Thyroid gland (tissue), 4 donors: ENCODE results near the gene KLHDC8A. TPM values are rescaled to one million over a fixed set of nuclear protein-coding genes. Genes with fewer than 3 reads are reported as not detected.
A peak's percentile ranks its signal among the peaks of the same experiment; 100 is the strongest.

Experiments used
- DNase-seq, 2 donors: peaks; one replicate each; pipeline ENCODE4 v3.0.0-alpha.2; 2019
- H3K27ac ChIP-seq, 3 donors: fragments of 200-600 bp; sonication (generic); 1 replicate in 2 of 3; 2 replicates in 1 of 3; pipeline ENCODE4 v1.5.1; 2016 to 2019; ENCODE audit warnings: mild to moderate bottlenecking in 1 of 3, moderate library complexity in 1 of 3
- H3K27me3 ChIP-seq: fragments of 200-600 bp; sonication (generic); one replicate; pipeline ENCODE4 v1.5.1; 2019
- H3K36me3 ChIP-seq, 2 donors: fragments of 200-600 bp; sonication (generic); one replicate each; pipeline ENCODE4 v1.5.1; 2016 to 2019
- H3K4me1 ChIP-seq, 2 donors: fragments of 200-600 bp; sonication (generic); one replicate each; pipeline ENCODE4 v1.5.1; 2017 to 2019
- H3K4me3 ChIP-seq, 3 donors: fragments of 200-600 bp; sonication (generic); replicated peaks in 1 of 3; 1 replicate in 2 of 3; 2 replicates in 1 of 3; pipeline ENCODE4 v1.5.1; 2016; ENCODE audit warnings: mild to moderate bottlenecking in 1 of 3
- H3K9me3 ChIP-seq: fragments of 200-600 bp; sonication (generic); one replicate; pipeline ENCODE4 v1.5.1; 2017
- CTCF ChIP-seq, 6 experiments: fragments of 200-600 bp in 3 of 6; fragments of 450-650 bp in 3 of 6; sonication (generic) in 3 of 6; IDR thresholded peaks; one replicate each; pipeline ENCODE4 v1.5.1; 2016 to 2019; ENCODE audit warnings: antibody characterized with exemption in 6 of 6, mild to moderate bottlenecking in 2 of 6, inconsistent platforms in 1 of 6, moderate library complexity in 1 of 6
- POLR2A ChIP-seq, 2 donors: fragments of 450-650 bp; IDR thresholded peaks; one replicate each; pipeline ENCODE4 v1.6.1; 2017; ENCODE audit warnings: antibody characterized with exemption in 2 of 2, mild to moderate bottlenecking in 2 of 2, moderate library complexity in 1 of 2
- WGBS, 2 donors: methylation state at CpG; one replicate each; pipeline ENCODE4 v1.1.5; 2017; 5-methylcytosine and 5-hydroxymethylcytosine counted together
- intact Hi-C: fragments of 100-400 bp; cut with DNase I; formaldehyde crosslinking; loops from one replicate; pipeline ENCODE4 v1.15.1; 2023
- total RNA-seq, 4 donors: library from RNA; depleted of rRNA; stranded (reverse); fragments of >200 nt; gene quantifications; one replicate each; pipeline ENCODE4 v1.2.3, GENCODE V29; 2016

The KLHDC8A gene
- total RNA-seq, 4 donors from 2014 or later: 1.1 to 2.0 (median 1.5) TPM

- peak overlapping the region in 2 of 3 donors; percentile 57 to 82 for H3K27ac ChIP-seq
- no peaks in the 10 kb centered on the region for H3K27me3 ChIP-seq
- no peak overlapping the region for H3K4me3 ChIP-seq
Measured at GRCh38 chr1:205375835-205376545, 19.3 kb upstream of the KLHDC8A start.

GRCh38 chr1:205374210-205375078, 17.7 kb upstream of the KLHDC8A start:
- intact Hi-C loops: no loop called here
- no peaks in the 10 kb centered on the region for H3K36me3 ChIP-seq
- peak; percentile 56 to 62 for DNase-seq
- H3K4me1 ChIP-seq: peaks cover 40 to 64% of the 10 kb centered on the region in 2 donors
- H3K27me3 ChIP-seq: no peaks in the 10 kb centered on the region
- H3K9me3 ChIP-seq: no peaks in the 10 kb centered on the region
- no peak overlapping the region for H3K4me3 ChIP-seq
- 21 to 22% methylated on average over 10 of the region's 10 CpGs for WGBS, 2 donors
- TF ChIP-seq CTCF (IDR thresholded peaks at IDR 0.05) (no peak), POLR2A (IDR thresholded peaks at IDR 0.05) (no peak)
- peak overlapping the region; percentile 56 to 86 (median 82) for H3K27ac ChIP-seq

More at GRCh38 chr1:205375835-205376545, 19.3 kb upstream of the KLHDC8A start:
- intact Hi-C loops: no loop called here
- DNase-seq: peak; percentile 35 to 49
- no peaks in the 10 kb centered on the region for H3K9me3 ChIP-seq
- H3K36me3 ChIP-seq: no peaks in the 10 kb centered on the region
- TF ChIP-seq CTCF (IDR thresholded peaks at IDR 0.05) (no peak), POLR2A (IDR thresholded peaks at IDR 0.05) (peak in 1 of 2 donors; percentile 39)
- peaks cover 39 to 49% of the 10 kb centered on the region in 2 donors for H3K4me1 ChIP-seq
- WGBS, 2 donors: 38 to 39% methylated on average over 6 of the region's 6 CpGs

GRCh38 chr1:205373798-205374175, 17.1 kb upstream of the KLHDC8A start:
- 69 to 80% methylated on average over 2 of the region's 2 CpGs for WGBS, 2 donors
- intact Hi-C loops: no loop called here
- H3K4me3 ChIP-seq: no peak overlapping the region

GRCh38 chr1:205373022-205373797, 16.5 kb upstream of the KLHDC8A start:
- intact Hi-C loops: no loop called here
- TF ChIP-seq POLR2A (IDR thresholded peaks at IDR 0.05) (no peak), CTCF (IDR thresholded peaks at IDR 0.05) (no peak)
- H3K36me3 ChIP-seq: no peaks in the 10 kb centered on the region
- peak in 1 of 2 donors; percentile 28 for DNase-seq
- H3K27me3 ChIP-seq: no peaks in the 10 kb centered on the region
- H3K4me3 ChIP-seq: no peak overlapping the region
- WGBS, 2 donors: 35 to 42% methylated on average over 9 of the region's 9 CpGs
- H3K9me3 ChIP-seq: no peaks in the 10 kb centered on the region
- peaks cover 44 to 71% of the 10 kb centered on the region in 2 donors for H3K4me1 ChIP-seq
- H3K27ac ChIP-seq: peak overlapping the region; percentile 31 to 86 (median 82)

More at GRCh38 chr1:205373798-205374175, 17.1 kb upstream of the KLHDC8A start:
- TF ChIP-seq CTCF (IDR thresholded peaks at IDR 0.05): no peak
- no peak for TF ChIP-seq POLR2A (IDR thresholded peaks at IDR 0.05)
- Histone ChIP-seq H3K27ac (peak overlapping the region; percentile 56 to 86 (median 82)), H3K4me1 (peaks cover 44 to 71% of the 10 kb centered on the region in 2 donors), H3K36me3 (no peaks in the 10 kb centered on the region), H3K27me3 (no peaks in the 10 kb centered on the region), H3K9me3 (no peaks in the 10 kb centered on the region)
- no peak for DNase-seq
